ENCODE results near the gene ANKH.

ANKH gene

GRCh38 chr5:14727928-14728458 lies 143.6 kb downstream of the ANKH start:
- Histone ChIP-seq H3K4me3 (ENCODE audit: low read depth in 1 of 2, low read length in 2 of 2) (no peak overlapping the region), H3K79me2 (ENCODE audit: insufficient read depth, low read length) (no peaks in the 10 kb centered on the region), H3K4me1 (ENCODE audit: insufficient read depth, low read length) (no peaks in the 10 kb centered on the region), H3K9ac (ENCODE audit: low read depth, low read length) (no peak overlapping the region), H3K36me3 (ENCODE audit: insufficient read depth, low read length) (peaks cover 39% of the 10 kb centered on the region), H4K20me1 (ENCODE audit: insufficient read depth, low read length) (0 out of 2 replicates have a peak, but pooled peaks cover 2% of the 10 kb centered on the region), H3K9me3 (ENCODE audit: insufficient read depth, low read length, severe bottlenecking) (no peaks in the 10 kb centered on the region), H3K4me2 (ENCODE audit: insufficient read depth, low read length) (no peak overlapping the region), H3K27ac (ENCODE audit: low read length) (no peak overlapping the region), H3K27me3 (ENCODE audit: insufficient read depth, low read length, poor library complexity) (no peaks in the 10 kb centered on the region), H2AFZ (ENCODE audit: low read depth, low read length) (no peak overlapping the region)
- no peak for TF ChIP-seq EZH2 (IDR thresholded peaks at IDR 0.05; ENCODE audit: borderline replicate concordance, low read depth, low read length, severe bottlenecking)
- no peak for TF ChIP-seq CTCF (IDR thresholded peaks at IDR 0.05; ENCODE audit: borderline replicate concordance, extremely low read depth, low read length, poor library complexity, severe bottlenecking)
- ATAC-seq (ENCODE audit: insufficient read depth, low read depth) (no peak), DNase-seq (no peak)

GRCh38 chr5:14727428-14727865 lies 144.1 kb downstream of the ANKH start:
- Histone ChIP-seq H3K36me3 (ENCODE audit: insufficient read depth, low read length) (peaks cover 37% of the 10 kb centered on the region), H3K4me3 (ENCODE audit: low read depth in 1 of 2, low read length in 2 of 2) (no peak overlapping the region), H4K20me1 (ENCODE audit: insufficient read depth, low read length) (0 out of 2 replicates have a peak, but pooled peaks cover 2% of the 10 kb centered on the region), H3K4me2 (ENCODE audit: insufficient read depth, low read length) (no peak overlapping the region), H3K27me3 (ENCODE audit: insufficient read depth, low read length, poor library complexity) (no peaks in the 10 kb centered on the region), H3K4me1 (ENCODE audit: insufficient read depth, low read length) (no peaks in the 10 kb centered on the region), H3K9me3 (ENCODE audit: insufficient read depth, low read length, severe bottlenecking) (no peaks in the 10 kb centered on the region), H3K9ac (ENCODE audit: low read depth, low read length) (no peak overlapping the region), H3K79me2 (ENCODE audit: insufficient read depth, low read length) (no peaks in the 10 kb centered on the region), H3K27ac (ENCODE audit: low read length) (no peak overlapping the region), H2AFZ (ENCODE audit: low read depth, low read length) (no peak overlapping the region)
- ATAC-seq (ENCODE audit: insufficient read depth, low read depth) (peak; percentile 88), DNase-seq (peak; percentile 73)
- TF ChIP-seq CTCF (IDR thresholded peaks at IDR 0.05; ENCODE audit: borderline replicate concordance, extremely low read depth, low read length, poor library complexity, severe bottlenecking) (peak; percentile 97), EZH2 (IDR thresholded peaks at IDR 0.05; ENCODE audit: borderline replicate concordance, low read depth, low read length, severe bottlenecking) (no peak)

GRCh38 chr5:14726066-14726838 lies 145.3 kb downstream of the ANKH start:
- Histone ChIP-seq H3K4me3 (ENCODE audit: low read depth in 1 of 2, low read length in 2 of 2) (no peak overlapping the region), H3K36me3 (ENCODE audit: insufficient read depth, low read length) (peaks cover 28% of the 10 kb centered on the region; the same call in 1 of the 2 replicates), H4K20me1 (ENCODE audit: insufficient read depth, low read length) (0 out of 2 replicates have a peak, but pooled peaks cover 2% of the 10 kb centered on the region), H3K79me2 (ENCODE audit: insufficient read depth, low read length) (no peaks in the 10 kb centered on the region), H3K9ac (ENCODE audit: low read depth, low read length) (no peak overlapping the region), H3K27ac (ENCODE audit: low read length) (no peak overlapping the region), H3K27me3 (ENCODE audit: insufficient read depth, low read length, poor library complexity) (no peaks in the 10 kb centered on the region), H2AFZ (ENCODE audit: low read depth, low read length) (no peak overlapping the region), H3K9me3 (ENCODE audit: insufficient read depth, low read length, severe bottlenecking) (no peaks in the 10 kb centered on the region), H3K4me2 (ENCODE audit: insufficient read depth, low read length) (no peak overlapping the region), H3K4me1 (ENCODE audit: insufficient read depth, low read length) (no peaks in the 10 kb centered on the region)
- no peak for DNase-seq
- no peak for ATAC-seq (ENCODE audit: insufficient read depth, low read depth)
- TF ChIP-seq EZH2 (IDR thresholded peaks at IDR 0.05; ENCODE audit: borderline replicate concordance, low read depth, low read length, severe bottlenecking), result no peak
- no peak for TF ChIP-seq CTCF (IDR thresholded peaks at IDR 0.05; ENCODE audit: borderline replicate concordance, extremely low read depth, low read length, poor library complexity, severe bottlenecking)

Measured in DND-41 (cell line).